ENCODE results near the gene BPIFA1. TPM values are rescaled to one million over a fixed set of nuclear protein-coding genes. Genes with fewer than 3 reads are reported as not detected.

The BPIFA1 gene
- total RNA-seq, 2 experiments from 2014 or later, result not detected

Other genes starting within 250 kb of the BPIFA1 start
- gene SUN5, start 231.6 kb upstream of the BPIFA1 start, total RNA-seq, result not detected
- gene BPIFB2, start 228.3 kb upstream of the BPIFA1 start, total RNA-seq, result not detected
- not detected for gene BPIFB6, start 204.3 kb upstream of the BPIFA1 start, total RNA-seq
- gene BPIFB3, start 182.1 kb upstream of the BPIFA1 start, total RNA-seq, result not detected
- gene BPIFB4, start 156.4 kb upstream of the BPIFA1 start, total RNA-seq, result not detected
- not detected for gene BPIFA2, start 67.8 kb upstream of the BPIFA1 start, total RNA-seq
- not detected for gene BPIFA3, start 18.6 kb upstream of the BPIFA1 start, total RNA-seq
- gene BPIFB1, start 47.2 kb downstream of the BPIFA1 start, total RNA-seq, result not detected
- 10 to 100 TPM; 43.4 to 45.6 TPM for gene CDK5RAP1, start 165.5 kb downstream of the BPIFA1 start, total RNA-seq
- 1 to 10 TPM; 4.9 to 5.4 TPM for gene SNTA1, start 207.8 kb downstream of the BPIFA1 start, total RNA-seq